GM18526 (cell line): ENCODE measurements around the gene COPG2.

Source experiments
- POLR2A ChIP-seq: IDR thresholded peaks from 3 replicates; pipeline ENCODE4 v1.6.1; 2011; ENCODE audit not compliant: insufficient read length; ENCODE audit errors: extremely low read depth

Gene COPG2

GRCh38 chr7:130668258-130669084 lies at the start of gene COPG2:
Gene COPG2, minus strand, starts transcription at chr7:130668748. Its CDS starts 80 bp downstream, at chr7:130668668.
- peak; percentile 53 for TF ChIP-seq POLR2A

DNA sequence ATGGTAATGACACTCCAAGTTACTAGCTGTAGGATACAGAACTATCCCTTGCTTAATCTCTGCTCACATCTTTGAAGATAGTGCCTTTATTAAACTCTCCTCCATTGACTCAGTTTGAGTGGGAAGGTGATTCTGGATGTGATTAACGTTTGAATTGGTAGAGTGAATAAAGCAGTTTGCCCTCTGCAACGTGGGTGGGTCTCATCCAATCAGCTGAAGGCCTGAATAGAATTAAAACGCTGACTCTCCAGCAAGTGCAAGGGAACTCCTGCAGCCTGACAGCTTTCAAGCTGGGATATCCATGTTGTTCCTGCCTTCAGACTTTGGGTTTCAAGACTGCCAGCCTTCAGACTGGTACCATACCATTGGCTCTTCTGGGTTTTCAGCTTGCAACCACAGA lies 43.9 kb upstream of the COPG2 start:
- no peak for TF ChIP-seq POLR2A

DNA sequence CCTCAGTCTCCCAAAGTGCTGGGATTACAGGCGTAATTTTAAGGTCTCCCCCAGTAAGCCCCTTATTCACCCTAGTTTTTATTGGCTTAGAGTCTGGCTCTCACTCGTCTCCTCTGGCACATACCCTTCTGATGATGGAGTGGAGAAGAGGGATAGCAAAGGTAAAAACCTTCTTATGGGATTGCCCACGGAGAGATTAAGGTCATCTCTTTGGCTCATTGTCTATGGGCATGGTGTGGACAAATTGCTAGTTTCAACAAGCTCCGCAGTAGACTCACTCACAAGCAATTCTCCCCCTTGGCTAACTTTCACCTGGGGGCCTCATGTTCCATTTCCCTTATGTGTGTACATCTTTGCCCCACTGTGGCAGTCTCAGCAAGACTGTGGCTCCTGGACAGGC lies 40.2 kb upstream of the COPG2 start:
- TF ChIP-seq POLR2A, result no peak

DNA sequence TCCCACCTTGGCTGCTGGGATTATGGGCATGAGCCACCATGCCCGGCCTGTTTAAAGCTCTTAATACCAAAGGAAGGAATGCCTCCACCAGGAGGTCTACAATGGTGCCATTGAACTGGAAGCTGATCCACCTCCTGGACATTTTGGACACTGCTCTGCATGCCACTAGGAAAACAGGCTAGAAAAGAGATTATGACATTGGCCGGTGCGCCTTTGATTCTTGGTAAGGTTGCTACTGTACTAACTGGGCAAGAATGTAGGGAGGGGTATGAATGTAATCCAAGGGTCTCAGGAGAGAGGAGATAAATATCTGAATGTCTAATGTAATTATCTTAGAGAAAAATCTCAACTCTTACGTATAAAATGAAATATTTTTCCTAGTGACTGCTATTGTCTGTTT lies 39.5 kb upstream of the COPG2 start:
- TF ChIP-seq POLR2A, result no peak

DNA sequence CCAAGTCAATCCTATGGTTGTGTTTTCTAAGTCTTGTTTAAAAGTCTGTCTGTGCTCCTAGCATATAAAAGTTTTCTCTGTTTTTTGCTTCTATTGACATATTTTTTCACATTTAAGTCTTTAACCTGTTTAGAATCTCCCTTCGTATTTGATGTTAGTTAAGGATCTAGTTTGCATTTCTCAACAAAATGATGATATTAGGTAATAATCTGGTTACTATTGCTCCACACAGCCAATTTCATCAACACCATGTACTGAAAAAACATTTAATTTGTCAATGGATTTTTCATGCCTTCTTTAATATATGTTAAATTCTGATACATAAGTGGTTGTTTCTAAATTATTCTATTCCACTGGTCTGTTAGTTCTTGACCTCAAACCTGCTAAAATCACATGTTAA lies 35.3 kb upstream of the COPG2 start:
- no peak for TF ChIP-seq POLR2A

DNA sequence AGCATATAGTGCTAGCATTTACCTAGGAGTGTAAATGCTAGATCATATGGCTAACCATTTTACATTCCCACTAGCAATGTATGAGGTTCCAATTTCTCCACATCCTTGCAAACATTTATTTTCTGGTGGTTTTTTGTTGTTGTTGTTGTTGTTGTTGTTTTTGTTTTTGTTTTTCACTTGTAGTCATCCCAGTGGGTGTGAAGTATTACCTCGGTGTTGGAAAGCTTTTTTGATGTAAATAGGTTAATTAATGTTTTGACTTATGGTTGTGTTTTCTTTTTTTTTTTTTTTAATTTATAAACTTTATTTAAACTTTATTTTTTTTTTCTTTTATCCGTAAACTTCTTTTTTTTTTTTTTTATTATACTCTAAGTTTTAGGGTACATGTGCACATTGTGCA lies 33.1 kb upstream of the COPG2 start:
- no peak for TF ChIP-seq POLR2A

DNA sequence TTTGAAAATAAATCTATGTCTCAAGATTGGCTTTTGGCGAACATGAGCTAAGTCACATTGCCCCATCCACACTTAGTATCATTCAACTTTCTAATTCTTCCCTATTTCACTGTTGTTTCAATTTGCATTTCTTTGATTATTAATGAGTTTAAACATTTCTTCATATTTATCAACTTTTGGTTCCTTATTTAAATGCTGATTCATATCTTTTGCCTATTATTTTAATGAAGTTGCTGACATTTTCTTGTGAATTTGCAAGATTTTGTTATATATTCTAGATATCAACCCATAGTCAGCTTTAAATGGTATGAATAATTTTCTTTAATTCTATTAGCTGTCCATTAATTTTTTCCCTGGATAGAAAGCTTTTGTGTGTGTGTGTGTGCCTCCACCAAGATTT lies 32.2 kb upstream of the COPG2 start:
- no peak for TF ChIP-seq POLR2A

- TF ChIP-seq POLR2A, result no peak
These were observed 31.1 kb upstream of the COPG2 start for GRCh38 chr7:130699686-130700085.

- TF ChIP-seq POLR2A, result no peak
These were observed 29.3 kb upstream of the COPG2 start for GRCh38 chr7:130697820-130698219.

GRCh38 chr7:130695840-130696239 lies 27.3 kb upstream of the COPG2 start:
- TF ChIP-seq POLR2A, result no peak

- no peak for TF ChIP-seq POLR2A
These were observed 21.1 kb upstream of the COPG2 start for GRCh38 chr7:130689683-130690082.

- TF ChIP-seq POLR2A, result no peak
These were observed 14.5 kb upstream of the COPG2 start for GRCh38 chr7:130683026-130683425.

- no peak for TF ChIP-seq POLR2A
These were observed 5.9 kb upstream of the COPG2 start for GRCh38 chr7:130674456-130674855.

GRCh38 chr7:130673066-130673465 lies 4.5 kb upstream of the COPG2 start:
- TF ChIP-seq POLR2A, result no peak

GRCh38 chr7:130672146-130672545 lies 3.6 kb upstream of the COPG2 start:
- TF ChIP-seq POLR2A, result no peak

- TF ChIP-seq POLR2A, result no peak
These were observed 645 bp upstream of the COPG2 start for GRCh38 chr7:130669085-130669700.

GRCh38 chr7:130667593-130668257 lies 823 bp downstream of the COPG2 start:
- no peak for TF ChIP-seq POLR2A

DNA sequence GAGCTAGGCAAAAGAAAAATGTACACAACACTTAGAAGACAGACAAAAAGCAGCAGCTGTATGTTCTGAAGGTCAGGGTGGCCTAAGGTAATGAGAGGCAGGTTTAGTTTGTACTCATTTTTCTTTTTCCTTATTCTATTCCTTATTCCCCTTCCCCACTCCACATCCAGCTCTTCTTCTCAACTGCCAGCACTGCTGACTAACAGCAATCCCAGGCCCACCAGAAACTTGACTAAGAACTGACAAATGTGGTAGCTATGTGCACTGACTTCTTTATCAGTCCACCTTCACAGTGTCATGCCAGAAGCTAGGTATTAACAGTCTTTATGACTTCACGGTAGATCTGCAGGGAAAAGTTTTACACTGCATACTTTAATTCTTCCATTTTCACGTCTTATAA lies 6.1 kb downstream of the COPG2 start:
- TF ChIP-seq POLR2A, result no peak
